Measurements from ENCODE around the gene DDX39A. TPM values are rescaled to one million over a fixed set of nuclear protein-coding genes. Genes with fewer than 3 reads are reported as not detected.
"Not testable (repeated sequence)": the region's sequence is repeated elsewhere in the genome, so short reads cannot be mapped to it uniquely, and the experiment has no call there.

Gene DDX39A
- total RNA-seq, 1 donor, result 123 TPM

- Histone ChIP-seq H3K9me3 (ENCODE audit: low read depth, low read length) (no peaks in the 10 kb centered on the region), H3K4me3 (ENCODE audit: low read length) (no peak overlapping the region), H3K4me1 (ENCODE audit: insufficient read depth, low read length) (peaks cover 6% of the 10 kb centered on the region), H3K27me3 (ENCODE audit: insufficient read depth, low read length) (no peaks in the 10 kb centered on the region)
Observed at GRCh38 chr19:14393329-14393728, 25.8 kb downstream of the DDX39A start.

- no peaks in the 10 kb centered on the region for H3K9me3 ChIP-seq (ENCODE audit: low read depth, low read length)
- no peak overlapping the region for H3K4me3 ChIP-seq (ENCODE audit: low read length)
- peaks cover 24% of the 10 kb centered on the region for H3K4me1 ChIP-seq (ENCODE audit: insufficient read depth, low read length)
- H3K27me3 ChIP-seq (ENCODE audit: insufficient read depth, low read length), result no peaks in the 10 kb centered on the region
Observed at GRCh38 chr19:14391156-14391821, 27.9 kb downstream of the DDX39A start.

GRCh38 chr19:14390548-14390947 is 28.6 kb downstream of the DDX39A start:
- Histone ChIP-seq H3K27me3 (ENCODE audit: insufficient read depth, low read length) (no peaks in the 10 kb centered on the region), H3K9me3 (ENCODE audit: low read depth, low read length) (no peaks in the 10 kb centered on the region)

GRCh38 chr19:14385492-14385891 is 33.6 kb downstream of the DDX39A start:
- Histone ChIP-seq H3K27me3 (ENCODE audit: insufficient read depth, low read length) (no peaks in the 10 kb centered on the region), H3K4me3 (ENCODE audit: low read length) (peak overlapping the region; percentile 91), H3K4me1 (ENCODE audit: insufficient read depth, low read length) (peaks cover 57% of the 10 kb centered on the region), H3K9me3 (ENCODE audit: low read depth, low read length) (no peaks in the 10 kb centered on the region)

More at GRCh38 chr19:14390548-14390947, 28.6 kb downstream of the DDX39A start:
- H3K4me1 ChIP-seq (ENCODE audit: insufficient read depth, low read length), result peaks cover 31% of the 10 kb centered on the region
- H3K4me3 ChIP-seq (ENCODE audit: low read length), result no peak overlapping the region

GRCh38 chr19:14383661-14384555 is 35.2 kb downstream of the DDX39A start:
- Histone ChIP-seq H3K9me3 (ENCODE audit: low read depth, low read length) (no peaks in the 10 kb centered on the region), H3K4me3 (ENCODE audit: low read length) (peak overlapping the region; percentile 91), H3K4me1 (ENCODE audit: insufficient read depth, low read length) (peaks cover 73% of the 10 kb centered on the region), H3K27me3 (ENCODE audit: insufficient read depth, low read length) (no peaks in the 10 kb centered on the region)

- H3K4me3 ChIP-seq (ENCODE audit: low read length), result peak overlapping the region; percentile 91
- H3K27me3 ChIP-seq (ENCODE audit: insufficient read depth, low read length), result no peaks in the 10 kb centered on the region
- peaks cover 65% of the 10 kb centered on the region for H3K4me1 ChIP-seq (ENCODE audit: insufficient read depth, low read length)
- no peaks in the 10 kb centered on the region for H3K9me3 ChIP-seq (ENCODE audit: low read depth, low read length)
Observed at GRCh38 chr19:14381689-14382474, 37.3 kb downstream of the DDX39A start.

- no peaks in the 10 kb centered on the region for H3K27me3 ChIP-seq (ENCODE audit: insufficient read depth, low read length)
- peaks cover 58% of the 10 kb centered on the region for H3K4me1 ChIP-seq (ENCODE audit: insufficient read depth, low read length)
- H3K4me3 ChIP-seq (ENCODE audit: low read length), result no peak overlapping the region
- H3K9me3 ChIP-seq (ENCODE audit: low read depth, low read length), result no peaks in the 10 kb centered on the region
Observed at GRCh38 chr19:14379294-14380065, 39.7 kb downstream of the DDX39A start.

GRCh38 chr19:14378890-14379289 is 40.3 kb downstream of the DDX39A start:
- peaks cover 60% of the 10 kb centered on the region for H3K4me1 ChIP-seq (ENCODE audit: insufficient read depth, low read length)

GRCh38 chr19:14377883-14378328 is 41.2 kb downstream of the DDX39A start:
- Histone ChIP-seq H3K4me3 (ENCODE audit: low read length) (no peak overlapping the region), H3K9me3 (ENCODE audit: low read depth, low read length) (no peaks in the 10 kb centered on the region), H3K4me1 (ENCODE audit: insufficient read depth, low read length) (peaks cover 64% of the 10 kb centered on the region), H3K27me3 (ENCODE audit: insufficient read depth, low read length) (no peaks in the 10 kb centered on the region)

More at GRCh38 chr19:14378890-14379289, 40.3 kb downstream of the DDX39A start:
- Histone ChIP-seq H3K4me3 (ENCODE audit: low read length) (no peak overlapping the region), H3K27me3 (ENCODE audit: insufficient read depth, low read length) (no peaks in the 10 kb centered on the region), H3K9me3 (ENCODE audit: low read depth, low read length) (no peaks in the 10 kb centered on the region)

- Histone ChIP-seq H3K4me3 (ENCODE audit: low read length) (no peak overlapping the region), H3K4me1 (ENCODE audit: insufficient read depth, low read length) (peaks cover 81% of the 10 kb centered on the region), H3K9me3 (ENCODE audit: low read depth, low read length) (no peaks in the 10 kb centered on the region), H3K27me3 (ENCODE audit: insufficient read depth, low read length) (no peaks in the 10 kb centered on the region)
Observed at GRCh38 chr19:14375582-14376291, 43.4 kb downstream of the DDX39A start.

GRCh38 chr19:14375055-14375581 is 44.0 kb downstream of the DDX39A start:
- Histone ChIP-seq H3K4me3 (ENCODE audit: low read length) (no peak overlapping the region), H3K4me1 (ENCODE audit: insufficient read depth, low read length) (peaks cover 81% of the 10 kb centered on the region), H3K9me3 (ENCODE audit: low read depth, low read length) (no peaks in the 10 kb centered on the region), H3K27me3 (ENCODE audit: insufficient read depth, low read length) (no peaks in the 10 kb centered on the region)

GRCh38 chr19:14374313-14374712 is 44.8 kb downstream of the DDX39A start:
- not testable (repeated sequence) for H3K4me3 ChIP-seq (ENCODE audit: low read length); H3K9me3 ChIP-seq (ENCODE audit: low read depth, low read length); H3K27me3 ChIP-seq (ENCODE audit: insufficient read depth, low read length)
- H3K4me1 ChIP-seq (ENCODE audit: insufficient read depth, low read length), result peaks cover 81% of the 10 kb centered on the region

- not testable (repeated sequence) for H3K9me3 ChIP-seq (ENCODE audit: low read depth, low read length); H3K4me3 ChIP-seq (ENCODE audit: low read length); H3K27me3 ChIP-seq (ENCODE audit: insufficient read depth, low read length)
- H3K4me1 ChIP-seq (ENCODE audit: insufficient read depth, low read length), result peaks cover 86% of the 10 kb centered on the region
Observed at GRCh38 chr19:14372384-14373077, 46.6 kb downstream of the DDX39A start.
